ENCODE data around the gene EMILIN3.

GRCh38 chr20:41364236-41364855 lies 2.3 kb downstream of the EMILIN3 start:
- TF ChIP-seq SUZ12 (IDR thresholded peaks at IDR 0.05; ENCODE audit: extremely low read depth, insufficient read depth, insufficient read length) = no peak
- no peak for TF ChIP-seq YY1 (IDR thresholded peaks at IDR 0.05; ENCODE audit: insufficient read depth, insufficient read length)
